DND-41 (cell line): ENCODE results near the gene MVB12B.

Experiments
- ATAC-seq: fragments of 200-7000 bp; cut with Tn5 transposase; 3 replicates; pipeline ENCODE4 v1.9.1; 2021; ENCODE audit warnings: low read depth; ENCODE audit not compliant: insufficient read depth
- DNase-seq: peaks from one replicate; pipeline ENCODE4 v3.0.0-alpha.2; 2020
- H2AFZ ChIP-seq: 2 replicates; pipeline ENCODE4 v1.6.0; 2012; ENCODE audit warnings: low read depth, low read length
- H3K27ac ChIP-seq: 2 replicates; pipeline ENCODE4 v1.5.1; 2012; ENCODE audit warnings: low read length, inconsistent platforms
- H3K27me3 ChIP-seq: fragments of 200-600 bp; sonication (generic); 2 replicates; pipeline ENCODE4 v1.6.0; 2012; ENCODE audit warnings: low read length, mild to moderate bottlenecking, inconsistent platforms; ENCODE audit not compliant: insufficient read depth, poor library complexity
- H3K36me3 ChIP-seq: 2 replicates; pipeline ENCODE4 v1.5.1; 2012; ENCODE audit warnings: low read length, inconsistent platforms; ENCODE audit not compliant: insufficient read depth
- H3K4me1 ChIP-seq: 2 replicates; pipeline ENCODE4 v1.5.1; 2012; ENCODE audit warnings: mild to moderate bottlenecking, low read length; ENCODE audit not compliant: insufficient read depth
- H3K4me2 ChIP-seq: 2 replicates; pipeline ENCODE4 v1.6.0; 2012; ENCODE audit warnings: mild to moderate bottlenecking, moderate library complexity, low read length, inconsistent platforms; ENCODE audit not compliant: insufficient read depth
- H3K4me3 ChIP-seq, 2 experiments: fragments of 200-600 bp in 1 of 2; shearing (Covaris generic) in 1 of 2; 2 replicates each; pipeline ENCODE4 v1.5.1; 2012 to 2016; ENCODE audit warnings: inconsistent platforms in 2 of 2, low read length in 2 of 2, mild to moderate bottlenecking in 2 of 2, low read depth in 1 of 2, moderate library complexity in 1 of 2
- H3K79me2 ChIP-seq: 2 replicates; pipeline ENCODE4 v1.6.0; 2012; ENCODE audit warnings: low read length, inconsistent platforms; ENCODE audit not compliant: insufficient read depth
- H3K9ac ChIP-seq: 2 replicates; pipeline ENCODE4 v1.6.0; 2012; ENCODE audit warnings: low read depth, mild to moderate bottlenecking, inconsistent platforms, low read length, moderate library complexity
- H3K9me3 ChIP-seq: 2 replicates; pipeline ENCODE4 v1.5.1; 2012; ENCODE audit warnings: low read length, moderate library complexity, mild to moderate bottlenecking, inconsistent platforms; ENCODE audit not compliant: insufficient read depth, severe bottlenecking
- H4K20me1 ChIP-seq: 2 replicates; pipeline ENCODE4 v1.6.0; 2012; ENCODE audit warnings: low read length; ENCODE audit not compliant: insufficient read depth
- EZH2 ChIP-seq: IDR thresholded peaks from 3 replicates; pipeline ENCODE4 v1.6.1; 2012; ENCODE audit warnings: borderline replicate concordance, low read depth, mild to moderate bottlenecking, moderate library complexity, low read length, inconsistent platforms; ENCODE audit not compliant: severe bottlenecking
- TF ChIP-seq, protein P1 (sequence below): IDR thresholded peaks from 2 replicates; pipeline ENCODE4 v1.5.1; 2012; ENCODE audit warnings: borderline replicate concordance, low read length, moderate library complexity, mild to moderate bottlenecking; ENCODE audit not compliant: poor library complexity, severe bottlenecking; ENCODE audit errors: extremely low read depth

MVB12B gene

DNA sequence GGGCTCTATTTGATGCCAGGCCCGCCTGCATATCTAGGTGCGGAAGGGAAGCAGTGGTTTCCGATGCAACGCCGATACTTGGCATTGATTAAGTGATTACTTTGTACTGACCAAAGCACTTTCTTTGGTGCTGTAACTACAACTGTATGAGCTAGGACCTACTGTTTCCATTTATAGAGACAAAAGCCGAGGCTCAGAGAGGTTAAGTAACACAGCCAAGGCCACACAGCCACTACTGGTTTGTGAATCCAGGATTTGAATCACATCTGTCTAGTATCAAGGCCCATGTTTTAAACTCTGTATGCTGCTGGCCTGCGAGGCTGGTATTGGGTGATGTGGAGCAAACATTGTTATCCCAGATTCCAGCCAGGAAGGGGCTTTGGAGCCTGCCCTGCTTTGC lies 41.4 kb downstream of the MVB12B start:
- Histone ChIP-seq H4K20me1 (peaks cover 8% of the 10 kb centered on the region; the same call in 1 of the 2 replicates), H3K36me3 (no peaks in the 10 kb centered on the region), H3K4me3 (no peak overlapping the region), H3K4me2 (no peak overlapping the region), H3K4me1 (no peaks in the 10 kb centered on the region), H3K27me3 (no peaks in the 10 kb centered on the region), H3K27ac (no peak overlapping the region), H3K9me3 (no peaks in the 10 kb centered on the region), H3K9ac (no peak overlapping the region), H2AFZ (no peak overlapping the region), H3K79me2 (no peaks in the 10 kb centered on the region)
- no peak for TF ChIP-seq EZH2
- TF ChIP-seq, protein P1, sequence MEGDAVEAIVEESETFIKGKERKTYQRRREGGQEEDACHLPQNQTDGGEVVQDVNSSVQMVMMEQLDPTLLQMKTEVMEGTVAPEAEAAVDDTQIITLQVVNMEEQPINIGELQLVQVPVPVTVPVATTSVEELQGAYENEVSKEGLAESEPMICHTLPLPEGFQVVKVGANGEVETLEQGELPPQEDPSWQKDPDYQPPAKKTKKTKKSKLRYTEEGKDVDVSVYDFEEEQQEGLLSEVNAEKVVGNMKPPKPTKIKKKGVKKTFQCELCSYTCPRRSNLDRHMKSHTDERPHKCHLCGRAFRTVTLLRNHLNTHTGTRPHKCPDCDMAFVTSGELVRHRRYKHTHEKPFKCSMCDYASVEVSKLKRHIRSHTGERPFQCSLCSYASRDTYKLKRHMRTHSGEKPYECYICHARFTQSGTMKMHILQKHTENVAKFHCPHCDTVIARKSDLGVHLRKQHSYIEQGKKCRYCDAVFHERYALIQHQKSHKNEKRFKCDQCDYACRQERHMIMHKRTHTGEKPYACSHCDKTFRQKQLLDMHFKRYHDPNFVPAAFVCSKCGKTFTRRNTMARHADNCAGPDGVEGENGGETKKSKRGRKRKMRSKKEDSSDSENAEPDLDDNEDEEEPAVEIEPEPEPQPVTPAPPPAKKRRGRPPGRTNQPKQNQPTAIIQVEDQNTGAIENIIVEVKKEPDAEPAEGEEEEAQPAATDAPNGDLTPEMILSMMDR: no peak
- ATAC-seq (no peak), DNase-seq (no peak)

DNA sequence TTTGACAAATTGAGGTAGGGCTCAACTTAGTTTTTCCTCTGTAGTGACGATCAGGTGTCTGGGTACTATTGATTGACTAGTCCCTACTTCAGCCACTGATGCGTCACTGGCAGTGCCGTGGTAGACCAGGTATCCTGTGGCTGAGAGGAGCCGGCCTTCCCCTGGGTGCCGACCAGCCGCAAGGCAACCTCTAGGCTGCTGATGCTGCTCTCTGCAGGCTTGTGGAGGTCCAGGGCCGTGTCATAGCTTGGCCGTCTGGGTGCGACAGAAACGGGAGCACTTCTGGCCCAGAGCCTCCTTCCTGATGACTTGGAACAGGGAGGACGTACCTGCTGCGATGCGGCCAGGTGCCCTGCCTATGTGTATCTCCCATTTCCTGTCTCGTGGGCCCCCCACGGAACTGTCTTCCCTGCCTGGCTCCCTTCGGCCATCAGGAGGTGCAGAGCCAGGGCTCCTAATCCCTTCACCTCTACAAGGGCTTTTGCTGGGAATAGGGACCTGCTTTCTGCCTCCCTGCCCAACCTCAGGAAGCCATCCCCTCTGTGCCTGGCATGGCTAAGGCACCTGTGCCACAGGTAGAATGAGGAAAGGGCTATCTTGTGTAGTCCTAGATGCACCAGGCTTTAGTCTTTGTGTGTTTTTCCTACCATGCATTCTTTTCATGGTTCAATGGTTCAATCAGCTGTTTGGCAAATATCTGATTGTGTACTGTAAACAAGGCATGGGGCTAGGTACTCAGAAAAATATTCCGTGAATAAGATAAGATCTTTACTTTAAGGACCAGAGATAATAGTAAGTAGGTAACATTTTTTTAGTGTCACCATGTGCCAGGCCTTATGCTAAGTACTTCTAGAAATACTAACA lies 44.6 kb downstream of the MVB12B start:
- ATAC-seq (no peak), DNase-seq (no peak)
- H3K9ac ChIP-seq: no peak overlapping the region
- H3K79me2 ChIP-seq: no peaks in the 10 kb centered on the region
- H3K36me3 ChIP-seq: no peaks in the 10 kb centered on the region
- H3K27me3 ChIP-seq: no peaks in the 10 kb centered on the region
- H3K9me3 ChIP-seq: no peaks in the 10 kb centered on the region
- H4K20me1 ChIP-seq: peaks cover 8% of the 10 kb centered on the region; the same call in 1 of the 2 replicates
- H3K27ac ChIP-seq: no peak overlapping the region
- no peak overlapping the region for H2AFZ ChIP-seq
- H3K4me1 ChIP-seq: peaks cover 10% of the 10 kb centered on the region
- H3K4me2 ChIP-seq: no peak overlapping the region
- no peak for TF ChIP-seq EZH2
- TF ChIP-seq, protein P1: no peak
- no peak overlapping the region for H3K4me3 ChIP-seq

DNA sequence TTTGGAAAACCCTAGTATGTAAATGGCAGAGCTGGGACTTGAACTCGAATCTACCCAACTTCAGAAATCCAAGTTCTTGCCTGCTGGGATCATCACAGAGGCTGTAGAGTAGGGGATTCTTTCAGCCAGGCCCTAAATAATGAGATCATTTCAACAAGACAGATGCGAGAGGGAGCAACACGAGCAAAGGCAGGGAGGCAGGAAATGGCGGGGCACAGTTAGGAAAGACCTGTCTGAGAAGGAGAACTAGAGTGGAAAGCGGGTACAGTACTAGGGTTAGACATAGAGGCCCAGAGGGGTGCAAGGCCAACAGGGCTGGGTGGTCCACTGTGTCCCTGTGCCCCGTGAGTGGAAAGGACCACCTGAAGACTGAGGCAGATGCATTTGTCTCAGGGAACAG lies 46.1 kb downstream of the MVB12B start:
- no peak overlapping the region for H3K4me3 ChIP-seq
- no peak overlapping the region for H3K4me2 ChIP-seq
- no peak overlapping the region for H3K9ac ChIP-seq
- ATAC-seq (no peak), DNase-seq (no peak)
- H3K9me3 ChIP-seq: no peaks in the 10 kb centered on the region
- H3K27me3 ChIP-seq: no peaks in the 10 kb centered on the region
- no peak overlapping the region for H3K27ac ChIP-seq
- no peaks in the 10 kb centered on the region for H3K79me2 ChIP-seq
- no peaks in the 10 kb centered on the region for H3K36me3 ChIP-seq
- H2AFZ ChIP-seq: no peak overlapping the region
- peaks cover 10% of the 10 kb centered on the region; the same call in 1 of the 2 replicates for H4K20me1 ChIP-seq
- no peak for TF ChIP-seq EZH2
- TF ChIP-seq, protein P1: no peak
- peaks cover 10% of the 10 kb centered on the region for H3K4me1 ChIP-seq
